Fibroblast of villous mesenchyme (primary cell): Measurements from ENCODE around the gene DNAH11. TPM values are rescaled to one million over a fixed set of nuclear protein-coding genes. Genes with fewer than 3 reads are reported as not detected.

Experiments
- DNase-seq: peaks from one replicate; pipeline ENCODE4 v3.0.0-alpha.2; 2010; ENCODE audit warnings: low read depth
- H3K4me3 ChIP-seq: 2 replicates; pipeline ENCODE4 v1.5.1; 2011; ENCODE audit warnings: low read depth, mild to moderate bottlenecking, low read length
- CTCF ChIP-seq: IDR thresholded peaks from 2 replicates; pipeline ENCODE4 v1.5.1; 2012; ENCODE audit warnings: low read depth, mild to moderate bottlenecking, low read length; ENCODE audit not compliant: insufficient read depth
- total RNA-seq: library from RNA; depleted of rRNA; stranded (reverse); fragments of >200 nt; gene quantifications from 2 replicates; pipeline ENCODE4 v1.2.3, GENCODE V29; 2012

Gene DNAH11
- total RNA-seq, 1 donor: under 0.01 TPM

- no peak for TF ChIP-seq CTCF
- H3K4me3 ChIP-seq: no peak overlapping the region
- DNase-seq: no peak
Observed at GRCh38 chr7:21762469-21762868, 219.6 kb downstream of the DNAH11 start.

- H3K4me3 ChIP-seq: no peak overlapping the region
- TF ChIP-seq CTCF: no peak
Observed at GRCh38 chr7:21763818-21764217, 221.0 kb downstream of the DNAH11 start.

GRCh38 chr7:21766218-21766617 is 223.4 kb downstream of the DNAH11 start:
- DNase-seq: no peak
- TF ChIP-seq CTCF: no peak
- H3K4me3 ChIP-seq: no peak overlapping the region

More at GRCh38 chr7:21763818-21764217, 221.0 kb downstream of the DNAH11 start:
- DNase-seq: no peak

GRCh38 chr7:21767300-21767900 is 224.6 kb downstream of the DNAH11 start:
- H3K4me3 ChIP-seq: no peak overlapping the region
- TF ChIP-seq CTCF: peak; percentile 54
- peak; percentile 67 for DNase-seq

GRCh38 chr7:21768279-21768678 is 225.4 kb downstream of the DNAH11 start:
- no peak for DNase-seq
- H3K4me3 ChIP-seq: no peak overlapping the region
- no peak for TF ChIP-seq CTCF

- no peak overlapping the region for H3K4me3 ChIP-seq
- DNase-seq: no peak
- TF ChIP-seq CTCF: no peak
Observed at GRCh38 chr7:21771266-21771665, 228.4 kb downstream of the DNAH11 start.
